Dermis microvascular lymphatic vessel endothelial cell (primary cell): ENCODE data around the gene ACSL6. TPM values are rescaled to one million over a fixed set of nuclear protein-coding genes. Genes with fewer than 3 reads are reported as not detected.

Experiments
- DNase-seq, 2 donors: peaks; one replicate each; pipeline versions ENCODE4 v3.0.0 to v3.0.0-alpha.2; 2010; ENCODE audit warnings: low read depth in 2 of 2
- total RNA-seq: library from RNA; depleted of rRNA; stranded (reverse); fragments of >200 nt; gene quantifications from 2 replicates; pipeline ENCODE4 v1.2.1, GENCODE V29; 2014

ACSL6 gene
- total RNA-seq, 1 donor from 2014 or later, result 0.77 TPM

- no peak for DNase-seq
Observed at GRCh38 chr5:132046880-132047299, 35.4 kb upstream of the ACSL6 start.

DNA sequence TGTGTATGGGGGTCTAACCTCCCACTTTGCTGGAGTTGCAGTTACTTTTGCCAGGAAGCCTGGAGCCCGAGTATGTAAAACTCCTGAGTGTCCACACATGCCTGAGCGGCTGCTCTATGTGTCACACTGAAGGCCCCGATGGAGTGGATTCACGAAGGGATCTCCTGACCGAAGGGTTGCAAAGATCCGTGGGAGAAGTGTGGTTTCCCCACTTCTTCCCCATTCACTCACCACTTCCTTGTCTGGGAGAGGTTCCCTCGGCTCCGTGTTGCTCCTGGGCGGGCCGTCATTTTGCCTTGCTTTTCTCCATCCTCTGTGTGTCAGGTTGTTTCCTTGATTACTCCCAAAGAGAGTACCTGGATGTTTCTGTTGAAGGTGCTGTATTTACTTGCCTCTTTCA, 32.7 kb upstream of the ACSL6 start:
- DNase-seq, result no peak

GRCh38 chr5:132037353-132037752, 25.9 kb upstream of the ACSL6 start:
- no peak for DNase-seq

- DNase-seq, result no peak
Observed at GRCh38 chr5:132033122-132033521, 21.7 kb upstream of the ACSL6 start.

DNA sequence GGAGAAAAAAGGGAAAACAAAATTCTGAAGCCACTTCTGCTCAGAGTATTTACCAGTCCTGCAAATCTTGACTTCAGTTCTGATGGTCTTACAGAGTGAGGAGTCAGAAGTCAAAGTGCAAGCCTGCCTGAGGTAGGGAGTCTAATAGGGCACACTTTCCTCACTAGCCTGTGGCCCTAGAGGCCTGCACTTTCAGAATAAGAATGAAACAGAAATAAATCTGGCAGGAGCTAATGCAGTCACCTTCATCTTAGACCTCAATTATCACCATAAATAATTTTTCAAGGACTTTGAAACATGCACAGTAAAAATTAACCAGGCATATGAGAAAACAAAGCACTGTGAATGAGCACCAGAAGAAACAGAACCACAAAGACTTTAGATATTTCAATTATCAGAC, 20.7 kb upstream of the ACSL6 start:
- no peak for DNase-seq

DNA sequence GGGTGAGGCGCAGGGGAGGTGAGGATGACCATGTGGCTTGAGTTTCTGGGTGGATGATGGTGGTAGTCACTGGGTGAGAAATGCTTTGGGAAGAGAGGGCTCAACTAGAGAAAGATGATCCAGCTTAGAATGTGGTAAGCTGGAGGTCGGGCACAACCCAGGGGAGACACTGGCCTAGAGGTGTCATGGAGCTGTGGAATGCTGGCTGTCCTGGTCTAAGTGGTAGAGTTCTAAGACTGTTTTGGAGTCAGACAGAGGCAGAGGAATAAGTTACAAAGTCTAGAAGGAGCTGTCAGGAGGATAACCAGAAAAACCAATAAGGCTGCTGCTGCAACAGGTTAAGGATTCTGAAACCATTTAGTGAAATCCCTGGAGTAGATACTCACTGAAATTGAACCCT, 19.2 kb upstream of the ACSL6 start:
- DNase-seq, result no peak

GRCh38 chr5:132029609-132030330, 18.3 kb upstream of the ACSL6 start:
- no peak for DNase-seq

DNA sequence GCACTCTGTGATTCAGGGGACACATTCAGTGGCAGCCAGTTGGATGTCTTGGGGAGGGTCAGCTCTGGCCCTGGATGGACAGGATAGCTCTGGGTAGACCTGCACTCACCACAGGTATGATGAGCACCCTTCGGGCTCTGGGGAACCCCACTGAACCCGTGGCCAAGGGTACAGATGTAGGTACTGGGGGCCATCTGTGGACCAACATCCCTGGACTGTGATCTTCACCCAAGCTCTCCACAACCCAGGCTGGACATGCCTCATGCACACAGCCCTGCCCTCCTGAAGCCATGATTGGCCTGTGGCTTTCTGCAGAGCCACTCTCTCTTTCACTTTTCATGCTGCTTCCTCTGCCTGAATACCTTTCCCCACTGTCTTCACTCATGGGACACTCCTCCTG, 15.6 kb upstream of the ACSL6 start:
- no peak for DNase-seq

- no peak for DNase-seq
Observed at GRCh38 chr5:132026516-132027008, 15.1 kb upstream of the ACSL6 start.

- DNase-seq, result no peak
Observed at GRCh38 chr5:132025403-132025971, 14.0 kb upstream of the ACSL6 start.

GRCh38 chr5:132024789-132025402, 13.4 kb upstream of the ACSL6 start:
- DNase-seq, result no peak

- DNase-seq, result no peak
Observed at GRCh38 chr5:132024117-132024435, 12.6 kb upstream of the ACSL6 start.

DNA sequence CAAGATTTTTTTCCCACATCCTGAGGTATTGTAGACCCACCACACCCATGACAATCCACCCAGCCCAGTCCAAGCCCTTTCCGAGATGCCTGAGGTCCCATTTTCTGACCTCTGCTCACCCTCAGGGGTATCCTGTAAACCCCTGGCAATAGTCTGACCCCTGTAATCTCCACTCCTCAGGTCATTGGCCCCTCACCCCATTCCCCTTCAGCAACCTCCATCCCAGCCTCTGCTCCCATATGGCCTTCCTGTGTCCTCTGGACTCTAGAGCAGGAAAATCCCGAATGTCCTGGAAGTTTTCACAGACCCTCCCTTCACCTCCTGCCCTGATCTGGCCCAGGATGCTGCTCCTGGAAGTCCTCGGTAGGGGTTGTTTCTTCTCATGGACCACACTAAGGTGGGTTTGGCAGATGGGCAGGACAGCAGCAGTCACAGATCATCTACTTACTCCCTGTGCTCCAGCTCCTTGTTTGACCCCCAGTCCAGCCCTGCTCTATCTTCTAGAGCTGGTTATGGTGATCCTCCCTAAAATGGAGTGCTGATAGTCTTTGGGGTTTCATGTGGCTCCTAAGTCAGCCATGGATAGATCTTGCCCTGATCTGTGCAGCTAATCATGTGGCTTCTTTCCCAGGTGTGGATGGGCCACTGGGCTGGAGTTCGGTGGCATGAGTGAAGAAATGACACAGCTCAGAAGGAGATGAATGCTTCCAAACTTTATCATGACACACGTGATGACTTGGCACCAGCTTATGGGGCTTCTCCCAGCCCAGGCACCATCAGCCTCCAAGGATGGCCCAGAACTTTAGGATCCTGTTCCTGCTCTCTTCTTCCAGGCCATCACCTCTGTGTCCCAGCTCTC, 12.0 kb upstream of the ACSL6 start:
- DNase-seq, result no peak

- no peak for DNase-seq
Observed at GRCh38 chr5:132022737-132023136, 11.3 kb upstream of the ACSL6 start.

GRCh38 chr5:132021654-132022053, 10.2 kb upstream of the ACSL6 start:
- no peak for DNase-seq

DNA sequence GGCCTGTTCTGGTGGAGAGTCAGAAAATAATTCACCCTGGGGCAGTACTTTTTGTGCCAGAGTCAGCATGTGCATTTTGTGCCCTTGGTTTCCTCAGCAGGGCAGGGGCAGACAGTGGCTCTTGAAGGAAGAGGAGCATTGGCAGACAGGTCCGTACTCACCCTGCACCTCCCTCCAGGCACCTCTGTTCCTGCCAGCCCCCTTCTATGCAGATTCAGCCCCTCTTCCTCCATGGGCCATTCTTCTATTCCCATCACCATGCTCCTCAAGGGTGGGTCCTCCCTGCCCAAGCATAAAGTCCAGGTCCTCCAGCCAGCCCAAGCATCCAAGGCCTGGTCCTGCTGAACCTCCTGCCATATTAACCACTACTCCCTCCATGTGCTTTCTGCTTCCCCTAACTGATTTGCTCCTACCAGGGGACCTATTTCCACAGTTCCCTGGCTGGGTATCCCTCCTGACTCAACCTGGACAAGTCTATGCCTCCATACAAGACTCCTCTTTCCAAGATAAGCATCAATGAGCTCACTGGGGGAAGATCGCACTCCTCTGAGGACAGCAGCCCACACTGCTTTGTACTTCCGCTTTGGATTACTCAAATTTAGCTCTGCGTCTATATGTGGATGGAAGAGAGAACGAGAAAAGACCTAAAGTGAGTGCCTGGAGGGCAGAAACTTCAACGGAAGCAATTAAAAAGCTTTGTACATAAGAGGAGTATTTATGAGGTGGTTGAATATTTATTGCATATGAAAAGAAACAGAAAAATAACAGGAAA, 9.3 kb upstream of the ACSL6 start:
- DNase-seq, result no peak

GRCh38 chr5:132019857-132020555, 8.5 kb upstream of the ACSL6 start:
- DNase-seq, result no peak

DNA sequence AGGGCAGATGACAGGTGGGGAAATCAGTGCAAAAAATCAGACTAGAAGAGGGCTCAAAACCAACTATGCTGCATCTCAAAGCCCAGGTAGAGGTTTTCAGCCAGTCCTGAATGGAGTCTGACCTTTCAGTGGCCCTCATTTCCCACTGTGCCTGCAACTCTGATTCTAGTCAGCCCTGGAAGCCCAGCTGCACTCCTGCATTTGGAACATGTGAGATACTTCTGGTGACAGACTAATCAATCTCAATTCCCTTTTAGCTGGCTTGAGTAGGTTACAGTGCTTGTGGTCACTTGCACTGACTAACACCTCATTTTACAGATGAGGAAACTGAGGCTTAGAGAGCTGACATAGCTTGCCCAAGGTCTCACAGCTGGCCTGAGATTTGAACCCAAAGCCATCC, 7.9 kb upstream of the ACSL6 start:
- DNase-seq, result no peak

- no peak for DNase-seq
Observed at GRCh38 chr5:132017738-132018625, 6.5 kb upstream of the ACSL6 start.

GRCh38 chr5:132017316-132017715, 5.9 kb upstream of the ACSL6 start:
- no peak for DNase-seq
